Mammary epithelial cell (primary cell): ENCODE measurements around the gene CPLX4.

Source experiments
- EZH2 ChIP-seq: IDR thresholded peaks from 2 replicates; pipeline ENCODE4 v1.6.1; 2012; ENCODE audit warnings: low read length, inconsistent platforms, borderline replicate concordance
- TF ChIP-seq, protein P1 (sequence below), 2 donors: IDR thresholded peaks in 1 of 2; conservative IDR thresholded peaks in 1 of 2; 2 replicates each; pipeline ENCODE4 v1.5.1; 2011 to 2012; ENCODE audit warnings: inconsistent platforms in 2 of 2, low read length in 2 of 2, mild to moderate bottlenecking in 2 of 2, control low read depth in 1 of 2, low read depth in 1 of 2; ENCODE audit not compliant: insufficient read depth in 1 of 2; ENCODE audit errors: extremely low read depth in 1 of 2

DNA sequence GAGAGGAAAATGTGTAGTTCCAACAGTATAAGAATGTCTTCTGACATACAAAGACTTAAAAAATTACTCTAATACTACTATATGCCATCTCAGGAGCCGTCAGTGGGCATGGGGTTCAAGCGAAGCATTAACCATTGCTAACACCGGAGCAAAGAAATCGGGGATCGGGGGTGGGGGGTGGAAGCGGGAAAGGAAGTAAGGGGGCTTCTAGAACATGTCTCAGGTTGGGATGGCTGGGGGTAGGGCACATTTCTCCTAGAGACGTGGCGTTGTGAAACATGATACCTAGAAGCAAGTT lies 39.9 kb upstream of the CPLX4 start:
- TF ChIP-seq, protein P1, sequence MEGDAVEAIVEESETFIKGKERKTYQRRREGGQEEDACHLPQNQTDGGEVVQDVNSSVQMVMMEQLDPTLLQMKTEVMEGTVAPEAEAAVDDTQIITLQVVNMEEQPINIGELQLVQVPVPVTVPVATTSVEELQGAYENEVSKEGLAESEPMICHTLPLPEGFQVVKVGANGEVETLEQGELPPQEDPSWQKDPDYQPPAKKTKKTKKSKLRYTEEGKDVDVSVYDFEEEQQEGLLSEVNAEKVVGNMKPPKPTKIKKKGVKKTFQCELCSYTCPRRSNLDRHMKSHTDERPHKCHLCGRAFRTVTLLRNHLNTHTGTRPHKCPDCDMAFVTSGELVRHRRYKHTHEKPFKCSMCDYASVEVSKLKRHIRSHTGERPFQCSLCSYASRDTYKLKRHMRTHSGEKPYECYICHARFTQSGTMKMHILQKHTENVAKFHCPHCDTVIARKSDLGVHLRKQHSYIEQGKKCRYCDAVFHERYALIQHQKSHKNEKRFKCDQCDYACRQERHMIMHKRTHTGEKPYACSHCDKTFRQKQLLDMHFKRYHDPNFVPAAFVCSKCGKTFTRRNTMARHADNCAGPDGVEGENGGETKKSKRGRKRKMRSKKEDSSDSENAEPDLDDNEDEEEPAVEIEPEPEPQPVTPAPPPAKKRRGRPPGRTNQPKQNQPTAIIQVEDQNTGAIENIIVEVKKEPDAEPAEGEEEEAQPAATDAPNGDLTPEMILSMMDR (conservative IDR thresholded peaks at IDR 0.05 in 1 of 2, IDR thresholded peaks at IDR 0.05 in 1 of 2; ENCODE audit: extremely low read depth in 1 of 2, insufficient read depth in 1 of 2, low read depth in 1 of 2, low read length in 2 of 2) = no peak
- no peak for TF ChIP-seq EZH2
